HEK293T (cell line): ENCODE measurements around the gene TTC39B.

Source experiments
- CTCF ChIA-PET: fragments of 350-600 bp; formaldehyde crosslinking; extraction: SDS; loops from one replicate; lab custom pipeline; 2021; ENCODE audit warnings: antibody characterized with exemption, inconsistent platforms; lab: Yijun Ruan, JAX
- POLR2A ChIA-PET: fragments of 350-600 bp; formaldehyde crosslinking; extraction: SDS; loops from one replicate; lab custom pipeline; 2020; ENCODE audit warnings: antibody characterized with exemption, inconsistent platforms; lab: Yijun Ruan, JAX
- DNase-seq: peaks from one replicate; pipeline ENCODE4 v3.0.0; 2012; ENCODE audit warnings: mixed read lengths; ENCODE audit errors: extremely low spot score
- ARNT ChIP-seq: fragments of 450-650 bp; IDR thresholded peaks from 2 replicates; pipeline ENCODE4 v1.6.1; 2017; ENCODE audit warnings: mild to moderate bottlenecking
- BHLHE40 ChIP-seq: fragments of 450-650 bp; IDR thresholded peaks from 2 replicates; pipeline ENCODE4 v1.6.1; 2016; ENCODE audit warnings: mild to moderate bottlenecking, moderate library complexity, borderline replicate concordance
- CTBP1 ChIP-seq: fragments of 450-650 bp; IDR thresholded peaks from 2 replicates; pipeline ENCODE4 v1.6.1; 2016; ENCODE audit warnings: borderline replicate concordance
- ELF4 ChIP-seq: fragments of 450-650 bp; IDR thresholded peaks from 2 replicates; pipeline ENCODE4 v1.6.1; 2017; ENCODE audit warnings: antibody characterized with exemption
- FOXA1 ChIP-seq: fragments of 450-650 bp; IDR thresholded peaks from 2 replicates; pipeline ENCODE4 v1.6.1; 2016; ENCODE audit warnings: mild to moderate bottlenecking
- FOXK2 ChIP-seq: fragments of 450-650 bp; IDR thresholded peaks from 2 replicates; pipeline ENCODE4 v1.6.1; 2016; ENCODE audit warnings: mild to moderate bottlenecking
- FOXM1 ChIP-seq: fragments of 450-650 bp; IDR thresholded peaks from 2 replicates; pipeline ENCODE4 v1.6.1; 2017; ENCODE audit warnings: mild to moderate bottlenecking, borderline replicate concordance
- HDGF ChIP-seq: fragments of 450-650 bp; IDR thresholded peaks from 2 replicates; pipeline ENCODE4 v1.6.1; 2017; ENCODE audit warnings: antibody characterized with exemption, borderline replicate concordance
- L3MBTL2 ChIP-seq: fragments of 450-650 bp; conservative IDR thresholded peaks from 2 replicates; pipeline ENCODE4 v1.6.1; 2016; ENCODE audit warnings: mild to moderate bottlenecking
- LEF1 ChIP-seq: fragments of 450-650 bp; IDR thresholded peaks from 2 replicates; pipeline ENCODE4 v1.6.1; 2017; ENCODE audit warnings: mild to moderate bottlenecking, borderline replicate concordance
- NFRKB ChIP-seq: fragments of 450-650 bp; IDR thresholded peaks from 2 replicates; pipeline ENCODE4 v1.6.1; 2016; ENCODE audit warnings: mild to moderate bottlenecking, moderate library complexity
- SP1 ChIP-seq: fragments of 450-650 bp; IDR thresholded peaks from 2 replicates; pipeline ENCODE4 v1.6.1; 2017
- SUZ12 ChIP-seq: fragments of 450-650 bp; IDR thresholded peaks from 2 replicates; pipeline ENCODE4 v1.6.1; 2016; ENCODE audit warnings: mild to moderate bottlenecking
- TARDBP ChIP-seq: fragments of 450-650 bp; IDR thresholded peaks from 2 replicates; pipeline ENCODE4 v1.6.1; 2016
- ZNF384 ChIP-seq: fragments of 450-650 bp; IDR thresholded peaks from 2 replicates; pipeline ENCODE4 v1.6.1; 2016
- TF ChIP-seq, protein P1 (sequence below): fragments of 450-650 bp; IDR thresholded peaks from 2 replicates; pipeline ENCODE4 v1.6.1; 2016

Gene TTC39B

DNA sequence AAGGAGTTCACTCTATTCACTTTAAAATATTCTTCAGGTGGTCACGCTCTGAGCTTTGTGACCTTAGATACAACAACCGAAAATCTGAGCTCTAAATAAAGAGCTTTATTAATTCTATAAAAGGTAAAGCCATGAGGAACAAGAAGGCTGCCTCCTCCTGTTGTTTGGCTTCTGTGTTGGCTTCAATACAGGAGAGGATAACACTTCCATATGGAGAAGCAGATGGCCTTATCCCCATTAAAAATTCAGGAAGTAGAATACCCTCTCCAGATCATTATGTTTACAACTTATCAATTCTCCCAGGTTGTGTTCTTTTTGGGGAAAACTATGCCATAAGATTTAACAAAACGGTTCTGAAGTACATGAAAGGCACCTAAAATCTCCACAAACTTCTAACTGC, 128.4 kb downstream of the TTC39B start:
- ChIA-PET CTCF (no interaction called here), POLR2A (no interaction called here)
- no peak for TF ChIP-seq L3MBTL2
- no peak for TF ChIP-seq ELF4
- TF ChIP-seq FOXA1 = no peak
- TF ChIP-seq HDGF = no peak
- TF ChIP-seq ARNT = no peak
- TF ChIP-seq SP1 = no peak
- no peak for TF ChIP-seq BHLHE40
- TF ChIP-seq LEF1 = no peak
- TF ChIP-seq TARDBP = no peak
- TF ChIP-seq, protein P1, sequence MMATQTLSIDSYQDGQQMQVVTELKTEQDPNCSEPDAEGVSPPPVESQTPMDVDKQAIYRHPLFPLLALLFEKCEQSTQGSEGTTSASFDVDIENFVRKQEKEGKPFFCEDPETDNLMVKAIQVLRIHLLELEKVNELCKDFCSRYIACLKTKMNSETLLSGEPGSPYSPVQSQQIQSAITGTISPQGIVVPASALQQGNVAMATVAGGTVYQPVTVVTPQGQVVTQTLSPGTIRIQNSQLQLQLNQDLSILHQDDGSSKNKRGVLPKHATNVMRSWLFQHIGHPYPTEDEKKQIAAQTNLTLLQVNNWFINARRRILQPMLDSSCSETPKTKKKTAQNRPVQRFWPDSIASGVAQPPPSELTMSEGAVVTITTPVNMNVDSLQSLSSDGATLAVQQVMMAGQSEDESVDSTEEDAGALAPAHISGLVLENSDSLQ = no peak
- TF ChIP-seq FOXM1 = no peak
- TF ChIP-seq CTBP1 = no peak
- no peak for TF ChIP-seq FOXK2
- no peak for TF ChIP-seq NFRKB
- TF ChIP-seq SUZ12 = no peak
- no peak for TF ChIP-seq ZNF384
- DNase-seq = no peak

DNA sequence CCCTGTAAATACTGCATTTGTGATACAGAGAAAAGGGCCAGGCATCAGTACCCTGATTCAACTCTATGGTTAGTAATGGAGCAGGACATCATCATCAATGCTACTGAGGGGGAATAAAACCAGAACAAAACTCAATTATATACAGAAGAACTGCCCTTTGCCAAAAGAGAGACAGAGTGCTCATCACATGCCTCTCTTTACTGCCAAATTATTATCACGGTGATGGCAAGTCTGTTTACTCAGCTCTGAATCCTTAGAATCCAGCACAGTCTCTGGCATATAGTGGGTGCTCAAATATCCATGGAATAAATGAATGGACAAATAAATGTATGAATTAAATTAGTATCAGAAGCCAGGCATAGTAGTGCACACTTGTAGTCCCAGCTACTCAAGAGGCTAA, 130.2 kb downstream of the TTC39B start:
- no peak for DNase-seq
- ChIA-PET POLR2A (no interaction called here), CTCF (no interaction called here)
- TF ChIP-seq LEF1 (no peak), NFRKB (no peak), HDGF (no peak)
- TF ChIP-seq, protein P1 = no peak

DNA sequence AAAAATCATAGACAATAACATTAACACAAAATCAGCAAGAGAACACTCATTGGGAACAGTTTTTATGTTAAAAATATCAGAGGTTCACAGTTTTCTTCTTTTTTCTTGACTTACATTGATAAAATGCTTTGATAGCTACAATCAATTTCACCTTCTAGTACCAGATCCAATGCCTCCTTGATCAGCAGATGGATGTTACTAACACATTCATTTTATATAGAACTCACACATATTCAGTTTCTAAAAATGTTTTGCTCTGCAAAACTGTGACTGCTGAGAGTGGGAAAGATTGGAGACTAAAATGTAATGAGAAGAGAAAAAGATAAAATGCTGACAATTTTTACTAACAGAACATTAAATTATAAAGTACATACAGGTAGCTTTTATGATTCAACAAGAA, 143.1 kb downstream of the TTC39B start:
- no peak for DNase-seq
- POLR2A ChIA-PET = no interaction called here
- no peak for TF ChIP-seq TARDBP
- TF ChIP-seq HDGF = no peak
- no peak for TF ChIP-seq NFRKB
- no peak for TF ChIP-seq FOXM1
- TF ChIP-seq, protein P1 = no peak
- TF ChIP-seq ZNF384 = no peak
- no peak for TF ChIP-seq FOXK2
- TF ChIP-seq LEF1 = no peak
- TF ChIP-seq SUZ12 = no peak
- TF ChIP-seq FOXA1 = no peak
- no peak for TF ChIP-seq SP1
- no peak for TF ChIP-seq BHLHE40
- TF ChIP-seq CTBP1 = no peak
- no peak for TF ChIP-seq ELF4
- CTCF ChIA-PET = no interaction called here

DNA sequence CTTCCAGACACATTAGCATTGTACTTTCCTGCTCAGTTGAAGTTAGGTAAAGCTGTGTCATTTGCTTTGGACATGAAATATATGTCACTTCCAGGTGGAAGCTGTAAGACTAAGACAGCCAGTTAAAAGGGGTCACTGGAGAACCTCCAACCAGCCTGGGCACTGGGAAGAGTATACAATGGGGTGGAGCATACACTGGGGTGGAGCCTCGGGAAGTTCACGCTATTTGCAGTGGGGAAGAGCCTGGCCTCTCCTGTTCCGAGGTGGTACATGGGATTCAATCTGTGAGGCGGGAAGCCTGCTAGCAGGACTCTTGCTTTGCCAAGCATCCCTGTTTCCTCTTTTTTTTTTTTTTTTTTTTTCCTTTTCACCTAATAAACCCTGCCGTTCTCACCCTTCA, 145.3 kb downstream of the TTC39B start:
- no peak for DNase-seq
- ChIA-PET POLR2A (no interaction called here), CTCF (no interaction called here)

DNA sequence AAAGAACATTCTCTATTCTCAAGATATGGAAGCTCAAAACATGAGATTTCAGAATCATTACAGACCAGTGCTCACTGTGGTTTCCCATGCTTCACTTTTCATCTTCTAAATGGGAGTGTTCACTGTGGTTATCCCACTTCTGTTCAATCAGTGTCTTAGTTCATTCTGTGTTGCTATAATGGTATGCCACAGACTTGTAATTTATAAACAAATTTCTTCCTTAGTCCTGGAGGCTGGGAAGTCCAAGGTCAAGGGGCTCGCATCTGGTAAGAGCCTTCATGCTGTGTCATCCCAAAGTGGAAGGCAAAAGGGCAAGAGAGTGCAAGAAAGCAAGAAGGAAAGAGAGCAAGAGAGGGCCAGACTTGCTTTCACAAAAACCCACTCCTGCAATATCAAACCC, 146.3 kb downstream of the TTC39B start:
- ChIA-PET POLR2A (no interaction called here), CTCF (no interaction called here)
- DNase-seq = no peak
- TF ChIP-seq SUZ12 (no peak), BHLHE40 (no peak), NFRKB (no peak), L3MBTL2 (no peak), HDGF (no peak), SP1 (no peak), LEF1 (no peak), ELF4 (no peak), FOXM1 (no peak), TARDBP (no peak), ARNT (no peak), CTBP1 (no peak), ZNF384 (no peak), FOXA1 (no peak), FOXK2 (no peak)
- TF ChIP-seq, protein P1 = no peak

More for the DNA sequence above, 145.3 kb downstream of the TTC39B start:
- no peak for TF ChIP-seq SUZ12
- no peak for TF ChIP-seq BHLHE40
- no peak for TF ChIP-seq L3MBTL2
- TF ChIP-seq ARNT = no peak
- TF ChIP-seq CTBP1 = no peak
- no peak for TF ChIP-seq ZNF384
- TF ChIP-seq HDGF = no peak
- TF ChIP-seq FOXA1 = no peak
- no peak for TF ChIP-seq FOXK2
- TF ChIP-seq, protein P1 = no peak
- no peak for TF ChIP-seq FOXM1

DNA sequence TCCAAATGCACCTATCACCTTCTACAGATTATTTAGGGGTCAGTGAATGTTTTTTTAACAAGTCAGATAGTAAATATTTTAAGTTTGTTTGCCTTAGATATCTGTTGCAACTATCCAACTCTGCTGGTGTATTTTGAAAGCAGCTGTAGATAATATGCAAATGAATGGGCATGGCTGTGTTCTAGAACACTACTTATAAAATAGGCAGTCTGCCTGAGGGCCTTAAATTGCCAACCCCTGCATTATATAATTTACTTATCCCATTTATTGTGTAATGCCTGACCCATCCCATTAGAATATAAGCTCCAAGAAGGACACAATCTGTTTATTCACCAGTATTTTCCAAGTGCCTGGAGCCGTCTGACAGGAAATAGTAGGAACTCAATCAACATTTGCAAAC, 149.0 kb downstream of the TTC39B start:
- ChIA-PET POLR2A (no interaction called here), CTCF (no interaction called here)
- TF ChIP-seq CTBP1 = no peak
- TF ChIP-seq SP1 = no peak
- TF ChIP-seq FOXK2 = no peak
- TF ChIP-seq FOXM1 = no peak
- TF ChIP-seq L3MBTL2 = no peak
- no peak for TF ChIP-seq BHLHE40
- TF ChIP-seq, protein P1 = no peak
- no peak for TF ChIP-seq ARNT
- no peak for TF ChIP-seq ELF4
- TF ChIP-seq TARDBP = no peak
- TF ChIP-seq NFRKB = no peak
- no peak for TF ChIP-seq FOXA1
- DNase-seq = no peak
